KMS-11 (cell line): ENCODE data around the gene OR51B4.

Experiments
- H2AFZ ChIP-seq: fragments of 200-600 bp; sonication (generic); 2 replicates; pipeline ENCODE4 v1.6.1; 2016; ENCODE audit warnings: antibody characterized with exemption, mixed run types, low read depth
- H3K27ac ChIP-seq: fragments of 200-600 bp; sonication (generic); 2 replicates; pipeline ENCODE4 v1.6.1; 2016; ENCODE audit warnings: mild to moderate bottlenecking, mixed run types
- H3K27me3 ChIP-seq: fragments of 200-600 bp; sonication (generic); 2 replicates; pipeline ENCODE4 v1.6.1; 2017; ENCODE audit warnings: mild to moderate bottlenecking, low read depth, mixed run types, moderate library complexity; ENCODE audit not compliant: insufficient read depth
- H3K36me3 ChIP-seq: fragments of 200-600 bp; sonication (generic); 2 replicates; pipeline ENCODE4 v1.6.1; 2017; ENCODE audit warnings: mild to moderate bottlenecking, mixed run types; ENCODE audit not compliant: insufficient read depth
- H3K4me1 ChIP-seq: fragments of 200-600 bp; sonication (generic); 2 replicates; pipeline ENCODE4 v1.6.1; 2016; ENCODE audit warnings: mild to moderate bottlenecking, low read depth, mixed run types; ENCODE audit not compliant: poor library complexity, severe bottlenecking
- H3K4me2 ChIP-seq: fragments of 200-600 bp; sonication (generic); 2 replicates; pipeline ENCODE4 v1.7.0; 2016; ENCODE audit warnings: mild to moderate bottlenecking, mixed run types
- H3K4me3 ChIP-seq: fragments of 200-600 bp; sonication (generic); IDR thresholded peaks from 2 replicates; pipeline ENCODE4 v1.6.1; 2017; ENCODE audit warnings: low read depth, low read length, mixed read lengths; ENCODE audit not compliant: insufficient read depth
- H3K79me2 ChIP-seq: fragments of 200-600 bp; sonication (generic); 2 replicates; pipeline ENCODE4 v1.6.1; 2016; ENCODE audit warnings: low read depth, mixed run types; ENCODE audit not compliant: insufficient read depth
- H3K9ac ChIP-seq: fragments of 200-600 bp; sonication (generic); 2 replicates; pipeline ENCODE4 v1.6.1; 2016; ENCODE audit warnings: mild to moderate bottlenecking, mixed run types
- H4K20me1 ChIP-seq: fragments of 200-600 bp; sonication (generic); 2 replicates; pipeline ENCODE4 v1.6.1; 2016; ENCODE audit warnings: mild to moderate bottlenecking, mixed run types; ENCODE audit not compliant: insufficient read depth
- TF ChIP-seq, protein P1 (sequence below): fragments of 200-600 bp; sonication (generic); conservative IDR thresholded peaks from 2 replicates; pipeline ENCODE4 v1.6.1; 2017; ENCODE audit warnings: low read depth, mild to moderate bottlenecking, antibody characterized with exemption, low read length, moderate library complexity, mixed read lengths

OR51B4 gene

GRCh38 chr11:5275369-5276110, 26.2 kb downstream of the OR51B4 start:
- TF ChIP-seq, protein P1, sequence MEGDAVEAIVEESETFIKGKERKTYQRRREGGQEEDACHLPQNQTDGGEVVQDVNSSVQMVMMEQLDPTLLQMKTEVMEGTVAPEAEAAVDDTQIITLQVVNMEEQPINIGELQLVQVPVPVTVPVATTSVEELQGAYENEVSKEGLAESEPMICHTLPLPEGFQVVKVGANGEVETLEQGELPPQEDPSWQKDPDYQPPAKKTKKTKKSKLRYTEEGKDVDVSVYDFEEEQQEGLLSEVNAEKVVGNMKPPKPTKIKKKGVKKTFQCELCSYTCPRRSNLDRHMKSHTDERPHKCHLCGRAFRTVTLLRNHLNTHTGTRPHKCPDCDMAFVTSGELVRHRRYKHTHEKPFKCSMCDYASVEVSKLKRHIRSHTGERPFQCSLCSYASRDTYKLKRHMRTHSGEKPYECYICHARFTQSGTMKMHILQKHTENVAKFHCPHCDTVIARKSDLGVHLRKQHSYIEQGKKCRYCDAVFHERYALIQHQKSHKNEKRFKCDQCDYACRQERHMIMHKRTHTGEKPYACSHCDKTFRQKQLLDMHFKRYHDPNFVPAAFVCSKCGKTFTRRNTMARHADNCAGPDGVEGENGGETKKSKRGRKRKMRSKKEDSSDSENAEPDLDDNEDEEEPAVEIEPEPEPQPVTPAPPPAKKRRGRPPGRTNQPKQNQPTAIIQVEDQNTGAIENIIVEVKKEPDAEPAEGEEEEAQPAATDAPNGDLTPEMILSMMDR, result no peak
- H2AFZ ChIP-seq, result no peak overlapping the region
- no peak overlapping the region for H3K27ac ChIP-seq
- H3K27me3 ChIP-seq, result no peaks in the 10 kb centered on the region
- H4K20me1 ChIP-seq, result no peaks in the 10 kb centered on the region
- no peak overlapping the region for H3K4me3 ChIP-seq
- H3K4me2 ChIP-seq, result no peak overlapping the region
- H3K79me2 ChIP-seq, result no peaks in the 10 kb centered on the region
- H3K4me1 ChIP-seq, result peaks cover 7% of the 10 kb centered on the region
- no peaks in the 10 kb centered on the region for H3K36me3 ChIP-seq
- no peak overlapping the region for H3K9ac ChIP-seq

- H3K27me3 ChIP-seq, result no peaks in the 10 kb centered on the region
- H3K27ac ChIP-seq, result no peak overlapping the region
- no peak overlapping the region for H2AFZ ChIP-seq
- no peaks in the 10 kb centered on the region for H3K4me1 ChIP-seq
- H3K4me2 ChIP-seq, result no peak overlapping the region
- H3K79me2 ChIP-seq, result no peaks in the 10 kb centered on the region
- H4K20me1 ChIP-seq, result no peaks in the 10 kb centered on the region
- H3K4me3 ChIP-seq, result no peak overlapping the region
- TF ChIP-seq, protein P1, result no peak
- no peak overlapping the region for H3K9ac ChIP-seq
- no peaks in the 10 kb centered on the region for H3K36me3 ChIP-seq
Measured at GRCh38 chr11:5274395-5274794, 27.4 kb downstream of the OR51B4 start.

GRCh38 chr11:5272395-5273017, 29.2 kb downstream of the OR51B4 start:
- no peak overlapping the region for H2AFZ ChIP-seq
- no peak overlapping the region for H3K9ac ChIP-seq
- no peaks in the 10 kb centered on the region for H3K79me2 ChIP-seq
- H3K36me3 ChIP-seq, result no peaks in the 10 kb centered on the region
- no peak overlapping the region for H3K4me2 ChIP-seq
- TF ChIP-seq, protein P1, result no peak
- no peaks in the 10 kb centered on the region for H3K4me1 ChIP-seq
- H3K27me3 ChIP-seq, result no peaks in the 10 kb centered on the region
- H3K27ac ChIP-seq, result no peak overlapping the region
- H3K4me3 ChIP-seq, result no peak overlapping the region
- H4K20me1 ChIP-seq, result no peaks in the 10 kb centered on the region

- Histone ChIP-seq H3K27me3 (no peaks in the 10 kb centered on the region), H3K36me3 (no peaks in the 10 kb centered on the region), H3K4me1 (no peaks in the 10 kb centered on the region), H3K4me3 (no peak within 1 kb of the TSS), H4K20me1 (no peaks in the 10 kb centered on the region), H3K79me2 (no peaks in the 10 kb centered on the region), H2AFZ (no peak within 1 kb of the TSS), H3K4me2 (no peak within 1 kb of the TSS), H3K27ac (no peak within 1 kb of the TSS), H3K9ac (no peak within 1 kb of the TSS)
- TF ChIP-seq, protein P1, result no peak
Measured at GRCh38 chr11:5269715-5270147, 32.0 kb downstream of the OR51B4 start, which contains the start of gene HBE1. TSS of gene HBE1 (minus strand) at chr11:5269945. CDS start at chr11:5269890, 55 bp downstream.
